Activated naive CD8-positive, alpha-beta T cell (primary cell): ENCODE measurements around the gene TOM1.

Experiments used
- H3K27ac Mint-ChIP-seq: one replicate; pipeline ENCODE4 v1.8.0; 2021; ENCODE audit warnings: mixed read lengths
- H3K27me3 Mint-ChIP-seq: one replicate; pipeline ENCODE4 v1.8.0; 2021; ENCODE audit warnings: mixed read lengths
- H3K36me3 Mint-ChIP-seq: one replicate; pipeline ENCODE4 v1.8.0; 2021; ENCODE audit warnings: mixed read lengths
- H3K4me1 Mint-ChIP-seq: one replicate; pipeline ENCODE4 v1.8.0; 2021; ENCODE audit warnings: low read depth, mixed read lengths
- H3K4me3 Mint-ChIP-seq: one replicate; pipeline ENCODE4 v1.8.0; 2021; ENCODE audit warnings: mild to moderate bottlenecking, mixed read lengths
- H3K9me3 Mint-ChIP-seq: one replicate; pipeline ENCODE4 v1.8.0; 2021; ENCODE audit warnings: low read depth, mixed read lengths

The TOM1 gene

DNA sequence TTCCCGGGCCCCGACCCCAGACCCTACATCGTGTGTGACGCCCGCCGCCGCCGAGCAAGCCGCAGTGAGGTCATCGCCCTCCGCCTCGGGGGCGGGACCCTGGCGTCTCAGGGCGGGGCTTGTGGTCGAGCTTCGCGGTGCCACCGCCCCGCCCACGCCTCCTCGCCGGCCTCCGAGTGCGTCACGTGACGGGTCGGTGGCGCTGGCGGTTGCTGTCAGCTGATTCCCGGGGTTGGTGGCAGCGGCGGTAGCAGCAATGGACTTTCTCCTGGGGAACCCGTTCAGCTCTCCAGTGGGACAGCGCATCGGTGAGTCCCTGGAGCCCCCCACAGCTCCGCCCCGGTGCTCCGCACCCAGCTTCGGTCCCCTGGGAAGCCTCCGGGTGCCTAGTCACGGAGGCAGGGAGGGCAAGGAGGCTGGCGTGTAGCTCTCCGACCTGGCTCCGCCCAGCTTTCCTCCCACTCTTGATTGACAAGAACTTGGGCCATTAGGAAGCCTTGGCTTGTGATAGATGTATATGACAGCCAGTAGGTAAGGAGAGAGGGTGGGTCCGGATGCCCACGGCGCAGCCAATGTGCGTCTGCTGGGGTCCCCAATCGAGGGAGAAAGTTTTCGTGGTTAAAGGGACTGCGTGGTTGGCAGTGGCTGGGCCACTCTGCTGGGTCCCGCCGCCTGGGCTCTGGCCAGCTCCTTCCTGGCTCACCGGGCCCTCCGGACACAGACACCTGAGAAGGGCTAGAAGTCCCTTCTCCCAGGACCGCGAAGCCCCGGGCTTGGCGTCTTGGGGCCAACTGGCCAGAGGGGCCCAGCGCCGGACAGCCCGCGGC, at the start of gene TOM1:
TSS of gene TOM1 (plus strand) at position 222 of the 827 bp plus-strand sequence. CDS start at position 257, 35 bp downstream.
- Mint-ChIP-seq H3K4me1 (peaks cover 38% of the 10 kb centered on the region), H3K36me3 (peaks cover 2% of the 10 kb centered on the region), H3K27me3 (no peaks in the 10 kb centered on the region), H3K27ac (peak within 1 kb of the TSS; percentile 93), H3K4me3 (peak within 1 kb of the TSS; percentile 91), H3K9me3 (no peaks in the 10 kb centered on the region)

DNA sequence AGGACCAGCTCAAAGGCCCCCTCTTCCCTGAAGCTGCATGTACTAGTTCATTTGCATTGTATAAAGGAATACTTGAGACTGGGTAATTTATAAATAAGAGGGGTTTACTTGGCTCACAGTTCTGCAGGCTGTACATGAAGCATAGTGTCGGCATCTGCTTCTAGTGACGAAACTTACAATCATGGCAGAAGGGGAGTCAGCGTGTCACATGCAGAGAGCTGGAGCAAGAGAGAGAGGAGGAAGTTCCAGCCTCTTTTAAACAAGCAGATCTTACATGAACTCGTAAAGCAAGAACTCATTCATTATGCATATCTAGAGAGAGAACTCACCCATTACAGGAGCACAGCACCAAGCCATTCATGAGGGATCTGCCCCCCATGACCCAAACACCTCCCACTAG, 49.5 kb upstream of the TOM1 start:
- H3K9me3 Mint-ChIP-seq = no peaks in the 10 kb centered on the region
- H3K4me1 Mint-ChIP-seq = no peaks in the 10 kb centered on the region
- no peak overlapping the region for H3K27ac Mint-ChIP-seq
- H3K36me3 Mint-ChIP-seq = no peaks in the 10 kb centered on the region
- H3K4me3 Mint-ChIP-seq = no peak overlapping the region
- H3K27me3 Mint-ChIP-seq = peaks cover 8% of the 10 kb centered on the region

DNA sequence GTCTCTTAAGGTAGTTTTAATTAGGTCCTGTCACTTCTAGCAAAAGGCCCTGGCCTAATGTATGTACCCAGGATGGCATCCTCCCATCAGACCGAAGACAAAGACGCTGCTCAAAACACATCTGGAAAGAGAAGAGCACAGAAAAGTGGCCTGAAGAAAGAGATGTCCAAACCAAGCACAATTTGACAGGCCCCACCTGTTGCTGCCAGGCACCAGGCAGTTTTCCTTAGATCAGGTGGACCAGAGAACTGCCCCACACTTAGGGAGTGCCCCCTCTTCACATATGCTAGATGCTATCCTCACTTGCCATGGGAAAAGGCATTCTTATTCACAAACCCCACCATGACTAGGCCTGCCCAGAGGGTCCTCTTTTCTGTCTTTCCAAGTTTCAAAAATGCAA, 45.7 kb upstream of the TOM1 start:
- Mint-ChIP-seq H3K27me3 (no peaks in the 10 kb centered on the region), H3K27ac (no peak overlapping the region), H3K4me3 (no peak overlapping the region), H3K36me3 (no peaks in the 10 kb centered on the region), H3K4me1 (peaks cover 16% of the 10 kb centered on the region), H3K9me3 (no peaks in the 10 kb centered on the region)

DNA sequence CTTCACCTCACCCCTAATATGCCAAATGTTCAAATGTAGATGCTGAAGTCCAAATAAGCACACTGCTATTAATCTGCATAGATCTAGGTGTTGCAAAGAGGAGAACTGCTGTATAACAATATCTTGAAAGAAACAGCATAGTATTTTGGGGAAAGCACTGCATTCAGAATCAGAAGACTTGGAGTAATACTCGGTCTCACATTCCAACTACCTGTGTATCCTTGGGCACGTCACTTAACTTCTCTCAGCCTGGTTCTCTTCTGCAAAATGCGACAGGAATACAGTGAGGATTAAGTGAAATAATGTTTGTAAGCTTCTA, 42.7 kb upstream of the TOM1 start:
- no peaks in the 10 kb centered on the region for H3K36me3 Mint-ChIP-seq
- no peaks in the 10 kb centered on the region for H3K27me3 Mint-ChIP-seq
- H3K4me3 Mint-ChIP-seq = peak overlapping the region; percentile 82
- H3K27ac Mint-ChIP-seq = peak overlapping the region; percentile 88
- no peaks in the 10 kb centered on the region for H3K9me3 Mint-ChIP-seq
- H3K4me1 Mint-ChIP-seq = peaks cover 26% of the 10 kb centered on the region

DNA sequence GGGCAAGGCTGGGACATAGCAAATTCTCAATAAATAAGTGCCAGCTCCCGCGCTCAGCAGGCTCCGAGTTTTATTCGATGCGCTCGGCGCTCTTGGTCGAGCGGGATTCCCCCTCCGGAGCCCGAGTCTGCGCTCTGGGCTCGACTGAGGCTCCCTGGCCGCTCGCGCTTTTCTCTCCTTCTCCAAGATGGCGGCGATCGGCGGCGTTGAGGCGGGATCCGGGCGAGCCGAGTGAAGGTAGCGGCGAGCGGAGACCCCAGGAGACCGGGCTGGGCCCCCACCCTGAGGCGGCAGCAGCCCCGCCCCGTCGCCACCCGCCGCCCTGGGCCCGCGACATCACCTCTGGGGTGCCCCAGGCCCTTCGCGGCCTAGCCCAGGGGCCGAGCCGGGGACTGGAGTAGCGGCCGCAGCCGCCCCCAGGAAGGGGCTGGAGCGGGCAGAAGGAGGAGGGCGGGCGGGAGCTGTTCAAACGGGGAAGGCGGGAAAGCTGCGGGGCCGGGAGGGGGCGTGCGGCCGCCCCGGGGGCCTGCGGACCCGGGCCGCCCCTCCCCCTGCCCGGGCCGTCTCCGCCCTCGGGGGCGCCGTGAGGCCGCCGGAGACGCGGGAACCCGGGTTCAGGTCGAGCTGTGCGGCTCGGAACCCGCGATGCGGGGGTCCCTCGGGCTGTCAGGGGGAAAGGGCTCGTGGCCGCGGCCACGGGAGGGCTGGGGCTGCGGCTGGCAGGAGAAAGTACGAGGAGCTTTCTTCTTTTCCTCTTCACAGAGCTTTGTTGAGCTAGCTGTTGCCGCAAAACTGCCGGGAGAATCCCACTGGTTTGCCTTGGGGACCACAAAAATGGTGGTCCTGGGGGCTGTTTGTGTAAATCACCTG, 42.1 kb upstream of the TOM1 start, which contains the start of gene HMGXB4:
TSS of gene HMGXB4 (plus strand) at position 173 of the 870 bp plus-strand sequence. CDS start 4,898 bp downstream, outside the sequence.
- H3K36me3 Mint-ChIP-seq = no peaks in the 10 kb centered on the region
- peaks cover 26% of the 10 kb centered on the region for H3K4me1 Mint-ChIP-seq
- peak within 1 kb of the TSS; percentile 92 for H3K27ac Mint-ChIP-seq
- H3K9me3 Mint-ChIP-seq = no peaks in the 10 kb centered on the region
- H3K27me3 Mint-ChIP-seq = no peaks in the 10 kb centered on the region
- peak within 1 kb of the TSS; percentile 91 for H3K4me3 Mint-ChIP-seq

DNA sequence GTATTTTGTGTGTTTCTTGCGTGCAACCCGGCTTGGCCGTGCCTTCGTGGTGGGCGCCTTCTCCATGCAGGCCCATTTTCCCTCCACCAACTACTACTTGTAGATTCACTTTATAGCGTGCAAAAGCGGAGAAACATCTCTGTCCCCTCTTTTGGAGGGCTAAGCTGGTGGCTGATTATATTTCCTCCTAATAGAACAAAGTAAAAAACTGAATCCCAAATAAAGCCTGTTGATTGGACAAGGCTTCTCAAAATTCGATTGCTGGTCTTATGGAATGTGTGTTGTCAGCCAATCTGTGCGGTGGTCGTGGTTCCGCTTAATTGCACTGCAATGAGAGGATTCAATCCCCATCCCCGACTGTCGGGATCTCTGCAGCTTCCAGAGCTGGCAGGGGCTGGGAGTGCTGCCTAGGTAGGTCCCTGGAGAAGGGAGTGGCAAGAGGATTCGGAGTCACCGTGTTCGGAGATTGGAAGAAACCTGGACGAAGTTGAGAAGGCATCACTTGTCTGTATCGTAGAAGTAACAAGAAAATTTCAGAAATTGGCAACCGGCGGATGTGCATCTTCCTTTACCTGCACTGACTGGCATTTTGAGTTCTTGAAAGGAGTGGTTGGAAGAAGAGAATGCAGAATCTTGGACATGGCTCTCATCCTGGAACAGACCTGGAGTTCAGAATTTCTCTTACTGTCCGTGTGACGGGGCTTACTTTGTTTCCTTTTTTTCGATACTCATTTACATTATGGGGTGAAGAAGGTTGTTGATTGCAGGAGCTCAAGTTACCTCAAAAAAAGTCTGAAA, 41.3 kb upstream of the TOM1 start:
- H3K4me3 Mint-ChIP-seq = peak overlapping the region; percentile 91
- H3K27ac Mint-ChIP-seq = peak overlapping the region; percentile 92
- H3K36me3 Mint-ChIP-seq = peaks cover 2% of the 10 kb centered on the region
- peaks cover 26% of the 10 kb centered on the region for H3K4me1 Mint-ChIP-seq
- no peaks in the 10 kb centered on the region for H3K27me3 Mint-ChIP-seq
- H3K9me3 Mint-ChIP-seq = no peaks in the 10 kb centered on the region

DNA sequence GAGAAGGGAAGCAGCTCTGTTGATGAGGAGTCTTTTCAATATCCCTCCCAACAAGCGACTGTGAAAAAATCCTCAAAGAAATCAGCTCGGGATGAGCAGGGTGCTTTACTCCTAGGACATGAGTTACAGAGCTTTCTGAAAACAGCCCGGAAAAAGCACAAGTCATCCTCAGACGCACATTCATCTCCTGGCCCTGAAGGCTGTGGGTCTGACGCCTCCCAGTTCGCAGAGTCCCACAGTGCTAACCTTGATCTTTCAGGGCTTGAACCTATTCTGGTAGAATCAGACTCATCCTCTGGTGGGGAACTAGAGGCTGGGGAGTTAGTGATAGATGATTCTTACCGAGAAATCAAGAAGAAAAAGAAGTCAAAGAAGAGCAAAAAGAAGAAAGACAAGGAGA, 34.7 kb upstream of the TOM1 start:
- peaks cover 29% of the 10 kb centered on the region for H3K36me3 Mint-ChIP-seq
- no peaks in the 10 kb centered on the region for H3K27me3 Mint-ChIP-seq
- H3K4me3 Mint-ChIP-seq = no peak overlapping the region
- peaks cover 9% of the 10 kb centered on the region for H3K4me1 Mint-ChIP-seq
- no peaks in the 10 kb centered on the region for H3K9me3 Mint-ChIP-seq
- no peak overlapping the region for H3K27ac Mint-ChIP-seq

DNA sequence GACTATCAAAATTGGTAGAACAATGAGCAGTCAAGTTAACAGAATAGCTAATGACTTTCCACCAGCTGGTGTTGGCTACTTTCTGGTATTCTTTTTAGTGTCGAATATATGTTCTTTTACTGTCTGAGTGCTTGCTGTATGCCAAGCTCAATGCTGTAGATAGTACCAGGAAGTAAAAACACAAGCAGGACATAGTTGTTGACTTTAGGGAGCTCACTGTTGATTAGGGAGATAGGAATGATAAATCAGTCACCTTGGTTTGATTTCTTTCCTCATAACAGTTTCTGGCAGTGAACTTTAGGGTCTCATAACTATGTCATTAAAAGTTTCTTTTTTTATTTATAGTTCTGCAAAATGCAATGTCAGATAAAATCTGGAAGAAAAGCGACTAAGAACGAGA, 33.4 kb upstream of the TOM1 start:
- no peaks in the 10 kb centered on the region for H3K27me3 Mint-ChIP-seq
- no peak overlapping the region for H3K4me3 Mint-ChIP-seq
- no peak overlapping the region for H3K27ac Mint-ChIP-seq
- peaks cover 31% of the 10 kb centered on the region for H3K36me3 Mint-ChIP-seq
- peaks cover 9% of the 10 kb centered on the region for H3K4me1 Mint-ChIP-seq
- no peaks in the 10 kb centered on the region for H3K9me3 Mint-ChIP-seq

DNA sequence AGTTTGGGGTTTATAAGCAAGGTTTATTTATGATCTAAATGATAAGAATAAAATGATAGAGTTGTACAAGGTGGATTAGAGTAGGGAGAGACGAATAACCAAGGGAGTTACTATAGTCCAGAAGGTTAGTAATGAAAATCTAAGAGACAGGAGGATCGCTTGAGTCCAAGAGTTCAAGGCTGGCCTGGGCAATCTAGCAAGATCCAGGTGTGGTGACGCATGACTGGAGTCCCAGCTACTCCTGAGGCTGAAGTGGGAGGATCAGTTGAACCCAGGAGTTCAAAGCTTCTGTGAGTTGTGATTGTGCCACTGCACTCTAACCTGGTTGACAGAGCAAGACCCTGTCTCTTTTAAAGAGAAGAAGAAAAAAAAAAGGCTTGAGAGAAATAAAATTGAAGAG, 30.1 kb upstream of the TOM1 start:
- Mint-ChIP-seq H3K9me3 (no peaks in the 10 kb centered on the region), H3K4me1 (peaks cover 30% of the 10 kb centered on the region), H3K27me3 (no peaks in the 10 kb centered on the region), H3K27ac (no peak overlapping the region), H3K4me3 (no peak overlapping the region), H3K36me3 (peaks cover 30% of the 10 kb centered on the region)

DNA sequence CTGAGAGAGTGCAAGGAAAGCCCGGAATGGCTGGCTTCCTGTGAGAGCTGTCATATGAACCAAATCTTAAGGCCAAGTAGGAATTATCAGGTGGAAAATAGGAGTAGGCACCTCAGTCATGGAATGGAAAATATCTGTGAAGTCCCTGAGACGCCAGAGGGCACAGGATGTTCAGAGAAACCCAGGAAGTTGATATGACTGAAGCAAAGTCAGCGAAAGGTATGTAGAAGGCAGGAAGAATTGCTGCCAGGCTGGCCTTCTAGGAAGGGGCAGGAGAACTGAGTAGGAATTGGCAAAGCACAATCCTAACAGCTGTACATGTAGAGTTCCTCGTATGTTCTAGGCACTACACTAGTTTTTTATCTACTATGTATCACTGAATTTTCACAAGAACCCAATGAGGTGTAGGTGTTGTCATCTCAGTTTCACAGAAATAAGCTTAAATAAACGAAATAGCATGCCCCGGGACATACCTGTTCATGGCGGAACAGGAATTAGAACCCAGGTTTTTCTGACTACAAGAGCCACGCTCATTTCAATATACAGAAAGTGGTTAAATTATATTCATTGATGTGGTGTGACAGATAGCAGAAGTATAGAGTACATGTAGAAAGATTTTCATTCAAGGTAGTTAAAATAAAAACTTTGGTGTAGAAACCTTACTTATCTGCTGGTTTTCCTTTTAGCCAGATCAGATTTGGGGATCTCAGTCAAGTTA, 25.4 kb upstream of the TOM1 start:
- Mint-ChIP-seq H3K27me3 (no peaks in the 10 kb centered on the region), H3K9me3 (no peaks in the 10 kb centered on the region), H3K27ac (peak overlapping the region; percentile 16), H3K4me1 (peaks cover 30% of the 10 kb centered on the region), H3K4me3 (no peak overlapping the region), H3K36me3 (peaks cover 30% of the 10 kb centered on the region)

DNA sequence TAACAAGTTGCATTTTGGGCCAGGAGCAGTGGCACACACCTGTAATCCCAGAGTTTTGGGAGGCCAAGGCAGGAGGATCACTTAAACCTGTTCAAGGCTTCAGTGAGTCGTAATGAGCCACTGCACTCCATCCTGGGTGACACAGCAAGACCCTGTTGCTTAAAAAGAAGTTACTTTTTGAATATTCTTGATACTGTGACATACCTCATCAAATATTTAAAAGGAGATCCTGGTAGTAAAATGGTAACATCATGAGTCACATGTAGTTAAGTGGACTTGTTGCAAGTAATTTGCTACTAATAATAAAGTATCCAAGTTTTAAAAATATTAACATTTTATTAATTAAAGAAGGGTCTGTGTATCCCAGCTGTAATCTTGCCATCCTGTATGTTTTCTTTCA, 24.1 kb upstream of the TOM1 start:
- Mint-ChIP-seq H3K4me3 (no peak overlapping the region), H3K36me3 (peaks cover 32% of the 10 kb centered on the region), H3K4me1 (peaks cover 36% of the 10 kb centered on the region), H3K27ac (no peak overlapping the region), H3K9me3 (no peaks in the 10 kb centered on the region), H3K27me3 (no peaks in the 10 kb centered on the region)

DNA sequence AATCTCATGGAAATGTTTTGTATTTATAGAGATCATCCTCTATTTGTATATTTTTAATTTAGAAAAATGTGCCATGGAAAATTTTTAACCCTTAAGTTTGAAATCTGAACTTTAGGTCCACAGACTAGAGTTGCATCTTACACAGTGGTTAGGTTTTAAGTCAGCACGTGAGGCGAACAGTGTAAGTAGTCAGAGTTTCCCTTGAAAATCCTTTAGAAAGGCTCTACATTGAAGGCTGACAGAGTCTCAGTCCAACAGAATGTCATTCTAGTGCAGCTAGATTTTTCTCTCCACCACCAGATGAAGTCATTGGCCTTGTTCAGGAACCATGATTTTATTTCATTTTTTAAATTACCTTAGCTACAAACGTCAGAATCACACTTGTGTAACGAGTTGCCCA, 23.7 kb upstream of the TOM1 start:
- H3K27me3 Mint-ChIP-seq = no peaks in the 10 kb centered on the region
- H3K9me3 Mint-ChIP-seq = no peaks in the 10 kb centered on the region
- no peak overlapping the region for H3K27ac Mint-ChIP-seq
- peaks cover 32% of the 10 kb centered on the region for H3K36me3 Mint-ChIP-seq
- H3K4me3 Mint-ChIP-seq = no peak overlapping the region
- H3K4me1 Mint-ChIP-seq = peaks cover 36% of the 10 kb centered on the region

DNA sequence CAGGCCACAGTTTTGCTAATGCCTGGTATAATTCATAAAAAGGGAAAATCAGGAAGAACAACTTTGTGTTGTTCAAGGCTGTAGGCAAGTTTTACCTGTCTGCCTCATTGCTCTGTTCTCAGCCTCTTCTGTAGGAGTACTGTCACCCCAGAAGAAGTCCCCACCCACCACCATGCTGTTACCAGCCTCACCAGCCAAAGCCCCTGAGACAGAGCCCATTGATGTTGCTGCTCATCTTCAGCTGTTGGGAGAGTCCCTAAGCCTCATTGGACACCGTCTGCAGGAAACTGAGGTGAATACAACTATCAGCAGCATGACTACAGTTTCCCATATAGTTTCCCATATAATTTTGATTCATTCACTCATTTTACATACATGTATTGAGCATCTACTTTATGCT, 11.6 kb upstream of the TOM1 start:
- Mint-ChIP-seq H3K27ac (no peak overlapping the region), H3K27me3 (no peaks in the 10 kb centered on the region), H3K36me3 (peaks cover 17% of the 10 kb centered on the region), H3K9me3 (no peaks in the 10 kb centered on the region), H3K4me3 (no peak overlapping the region), H3K4me1 (no peaks in the 10 kb centered on the region)

DNA sequence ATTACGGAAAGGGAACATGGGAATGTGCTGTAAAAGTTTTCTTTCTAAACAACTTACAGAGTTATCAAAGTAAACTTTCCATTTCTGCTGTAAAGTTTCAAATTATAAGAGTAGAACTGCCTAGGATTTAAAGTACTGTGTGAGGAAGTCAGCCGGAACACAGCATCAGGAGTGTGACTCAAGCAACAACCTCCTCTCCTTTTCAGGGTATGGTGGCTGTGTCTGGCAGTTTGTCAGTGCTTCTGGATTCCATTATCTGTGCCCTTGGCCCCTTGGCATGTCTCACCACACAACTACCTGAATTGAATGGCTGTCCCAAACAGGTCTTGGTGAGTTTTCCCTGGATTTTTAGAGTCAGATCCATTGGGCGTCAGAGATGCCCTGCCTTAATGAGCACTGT, 6.9 kb upstream of the TOM1 start:
- Mint-ChIP-seq H3K4me3 (no peak overlapping the region), H3K9me3 (no peaks in the 10 kb centered on the region), H3K4me1 (no peaks in the 10 kb centered on the region), H3K27ac (no peak overlapping the region), H3K36me3 (peaks cover 10% of the 10 kb centered on the region), H3K27me3 (no peaks in the 10 kb centered on the region)
